Measurements from ENCODE around the gene NEK5.
"Not testable (repeated sequence)": the region's sequence is repeated elsewhere in the genome, so short reads cannot be mapped to it uniquely, and the experiment has no call there.

Gene NEK5

DNA sequence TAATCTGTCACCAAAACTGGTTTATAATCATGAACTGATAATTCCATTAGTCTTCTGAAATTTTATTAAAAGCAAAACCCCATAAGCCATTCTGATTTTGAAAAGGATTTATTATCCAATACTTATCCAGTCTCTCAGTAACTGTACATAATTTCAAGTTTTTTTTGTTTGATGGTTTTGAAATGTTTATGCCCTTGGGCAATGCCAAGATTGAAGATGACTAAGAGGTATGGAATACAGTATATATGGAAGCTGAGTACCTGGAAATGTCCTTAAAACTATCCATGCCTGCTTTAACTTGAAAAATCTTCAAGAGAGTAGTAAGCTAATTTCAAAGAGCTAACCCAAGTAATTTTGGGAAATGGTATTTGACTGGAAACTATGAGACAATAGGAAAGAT, 1.8 kb upstream of the NEK5 start:
- no peak for DNase-seq

DNA sequence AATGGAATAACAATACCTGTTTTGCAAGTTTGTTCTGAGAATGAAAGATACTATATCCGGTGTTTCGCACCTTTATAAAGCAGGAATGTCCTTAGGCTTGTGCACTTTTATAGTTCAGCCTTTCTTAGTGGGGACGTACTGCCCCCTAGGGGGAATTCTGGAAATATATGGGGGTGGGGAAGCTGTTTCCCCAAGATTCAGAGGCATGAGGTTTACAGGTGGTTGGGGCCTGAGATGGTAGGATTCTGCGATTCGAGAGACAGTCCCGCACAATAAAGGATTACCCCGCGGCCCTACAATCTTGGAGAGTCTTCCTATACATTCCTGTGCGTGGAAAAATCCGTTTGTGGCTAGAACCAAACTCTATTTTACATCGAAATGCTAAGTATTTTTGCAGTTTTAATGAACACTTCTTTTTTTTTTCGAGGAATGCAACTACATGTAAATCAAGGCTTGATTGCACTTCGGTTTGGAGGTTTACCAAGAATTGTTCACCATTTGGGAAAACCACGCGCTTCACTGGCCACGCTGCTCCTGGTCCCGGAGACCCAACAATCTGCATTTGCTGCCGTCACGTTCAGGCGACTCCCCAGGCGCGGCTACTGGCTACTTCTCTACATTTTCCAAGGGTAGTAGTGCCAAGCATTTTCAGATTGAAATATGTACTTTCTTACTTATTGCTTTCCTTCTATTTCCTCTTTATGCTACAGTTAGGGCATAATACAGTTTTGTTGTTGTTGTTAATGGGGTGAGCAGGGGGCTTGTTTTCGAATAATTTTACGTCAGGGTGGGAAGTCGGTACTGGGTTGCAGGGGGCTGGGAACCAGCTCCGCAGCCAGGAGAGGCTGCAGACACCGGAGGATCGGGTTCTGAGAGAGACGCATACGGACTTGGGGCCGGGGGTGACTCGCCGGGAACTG, 830 bp downstream of the NEK5 start:
- peak; percentile 72 for DNase-seq

DNA sequence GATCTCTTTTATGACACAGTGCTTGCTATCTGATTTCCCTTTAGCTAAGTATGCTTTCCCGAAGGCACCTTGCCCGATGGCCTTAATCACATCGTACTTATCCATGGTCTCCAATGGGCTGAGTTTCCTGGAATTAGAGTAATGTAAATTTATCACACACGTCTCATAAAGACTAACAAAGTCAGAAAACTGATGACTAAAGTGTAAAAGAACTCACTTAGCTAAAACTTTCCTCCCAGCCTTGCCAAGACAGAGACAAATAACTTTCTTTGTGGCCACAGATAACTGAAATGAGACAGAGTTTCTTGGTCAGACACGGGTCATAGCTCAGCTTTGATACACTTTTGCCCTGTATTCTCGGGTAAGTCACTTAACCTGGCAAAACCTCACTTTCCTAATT, 1.5 kb downstream of the NEK5 start:
- DNase-seq = no peak

DNA sequence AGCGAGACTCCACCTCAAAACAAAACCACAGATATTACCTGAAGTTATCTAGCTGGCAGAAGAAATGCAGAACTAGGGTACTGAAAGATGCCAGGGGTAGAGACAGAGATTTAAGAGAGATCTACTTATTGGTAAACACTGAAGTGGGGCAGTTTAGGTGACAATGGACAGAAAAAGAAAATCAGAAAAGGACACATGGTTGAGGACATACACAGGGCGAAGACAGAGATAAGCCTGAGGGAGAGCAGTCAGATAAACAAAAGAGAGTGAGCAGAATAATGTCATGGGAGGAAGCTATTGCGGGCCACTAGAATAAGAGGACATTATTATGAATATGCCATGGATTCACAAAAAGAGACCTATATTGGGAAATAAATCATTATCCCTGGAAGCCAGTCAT, 3.3 kb downstream of the NEK5 start:
- DNase-seq = no peak

DNA sequence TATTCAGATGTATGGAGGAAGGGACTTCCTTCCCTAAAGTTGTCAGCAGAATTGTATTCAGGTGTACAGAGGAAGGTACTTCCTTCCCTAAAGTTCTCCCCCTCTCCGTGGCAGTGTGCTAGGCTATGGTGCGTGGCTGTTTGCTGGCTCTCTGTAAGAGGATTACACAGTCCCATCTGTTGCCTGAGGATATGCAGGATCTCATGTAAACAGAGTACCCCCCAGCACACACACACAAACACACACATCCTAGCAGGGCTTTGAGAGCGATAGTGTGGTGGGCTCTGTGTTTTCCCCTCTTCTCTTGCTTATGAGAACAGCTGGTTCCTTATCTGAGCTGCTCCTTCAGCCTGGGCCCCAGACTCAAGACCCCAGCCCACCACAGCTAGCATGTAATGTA, 10.3 kb downstream of the NEK5 start:
- no peak for DNase-seq

DNA sequence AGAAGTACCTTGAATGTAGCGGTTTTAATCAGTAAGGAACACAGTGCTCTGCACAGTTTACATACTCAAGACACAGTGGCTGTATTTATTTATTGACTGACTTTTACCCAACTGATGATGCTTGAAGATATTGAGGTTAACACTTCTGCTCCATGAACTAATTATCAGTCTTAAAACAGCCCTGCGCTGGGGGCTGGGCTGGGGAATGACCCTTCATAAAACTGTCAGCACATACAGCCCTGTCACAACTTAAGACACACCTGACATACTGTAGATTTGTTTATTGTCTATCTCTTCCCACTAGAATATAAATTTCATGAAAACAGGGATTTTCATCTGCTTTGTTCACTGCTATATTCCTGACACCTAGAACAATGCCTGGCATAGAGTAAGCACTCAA, 10.8 kb downstream of the NEK5 start:
- no peak for DNase-seq

DNA sequence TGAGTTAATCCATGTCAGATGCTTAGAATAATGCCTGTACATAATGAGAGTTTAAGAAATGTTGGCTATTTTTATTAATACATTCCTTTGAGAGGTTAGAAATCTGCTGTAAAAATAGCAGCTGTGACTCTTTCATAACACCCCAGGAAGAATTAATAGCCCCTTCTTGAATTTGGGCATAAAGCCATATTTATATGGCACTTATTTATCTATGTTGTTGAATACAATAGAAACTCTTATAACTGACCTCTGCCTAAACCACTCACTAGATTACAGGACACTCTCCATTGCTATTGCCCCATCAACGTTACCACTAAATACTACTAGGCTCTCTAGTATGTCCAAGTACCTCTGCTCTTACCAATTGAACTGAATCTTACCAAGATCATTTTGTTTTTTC, 16.3 kb downstream of the NEK5 start:
- DNase-seq = no peak

DNA sequence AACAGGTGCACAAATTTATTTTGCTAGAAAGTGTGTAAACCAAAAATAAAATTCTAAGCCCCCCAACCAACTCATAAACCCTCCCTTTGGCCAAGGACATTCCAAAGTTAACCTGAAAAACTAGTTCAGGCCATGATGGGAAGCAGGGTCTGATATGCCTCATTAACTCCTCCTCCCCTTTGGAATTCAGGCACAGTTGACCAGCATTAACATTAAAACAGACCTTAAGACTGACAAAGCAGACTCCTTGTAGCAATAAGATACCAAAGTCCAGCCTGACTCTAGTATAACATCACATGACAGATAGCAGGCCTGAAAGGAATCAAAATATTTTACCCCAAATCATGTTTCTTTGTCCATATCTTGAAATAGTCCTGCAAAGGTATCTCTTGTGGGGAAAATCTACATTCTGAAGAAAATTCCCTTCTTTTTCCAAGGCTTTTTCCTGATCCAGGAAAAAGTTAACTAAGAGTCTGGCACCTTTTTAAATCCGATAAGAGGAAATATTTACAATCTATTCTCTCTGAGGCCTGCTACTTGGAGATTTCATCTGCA, 19.7 kb downstream of the NEK5 start:
- DNase-seq = no peak

DNA sequence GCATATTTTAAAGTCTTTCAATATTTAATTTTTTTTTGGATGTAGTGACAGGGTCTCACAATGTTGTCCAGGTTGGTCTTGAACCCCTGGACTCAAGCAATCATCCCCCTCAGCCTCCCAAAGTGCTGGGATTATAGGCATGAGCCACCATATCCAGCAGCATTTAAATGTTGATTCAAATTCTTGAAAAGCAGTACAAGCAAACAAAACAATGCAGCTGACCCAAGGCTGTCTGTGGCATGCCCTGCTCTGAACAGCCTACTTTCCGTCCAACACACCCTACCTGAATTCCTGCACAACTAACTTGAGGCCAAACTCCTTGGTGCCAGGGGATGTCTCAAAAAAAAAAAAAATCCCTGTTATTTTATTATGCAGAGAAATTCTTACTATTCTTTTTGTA, 23.0 kb downstream of the NEK5 start:
- DNase-seq = no peak

DNA sequence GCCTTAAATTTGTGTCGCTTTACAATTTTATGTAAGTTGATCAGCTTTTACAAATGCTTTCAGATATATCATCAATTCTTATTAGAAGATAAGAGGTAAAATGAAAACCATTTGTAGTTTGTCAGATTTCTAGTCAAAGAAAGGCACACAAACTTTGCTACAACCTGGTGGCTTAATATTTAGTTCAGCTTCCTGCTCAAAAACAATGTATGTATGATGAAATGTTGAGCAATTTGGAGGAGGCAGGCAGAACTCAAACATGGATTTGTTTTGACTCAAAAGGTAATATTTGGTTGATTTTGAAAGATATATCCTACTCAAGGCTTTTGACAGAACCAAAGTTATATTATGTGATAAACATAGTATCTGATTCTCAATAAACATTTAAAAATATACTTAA, 24.2 kb downstream of the NEK5 start:
- no peak for DNase-seq

DNA sequence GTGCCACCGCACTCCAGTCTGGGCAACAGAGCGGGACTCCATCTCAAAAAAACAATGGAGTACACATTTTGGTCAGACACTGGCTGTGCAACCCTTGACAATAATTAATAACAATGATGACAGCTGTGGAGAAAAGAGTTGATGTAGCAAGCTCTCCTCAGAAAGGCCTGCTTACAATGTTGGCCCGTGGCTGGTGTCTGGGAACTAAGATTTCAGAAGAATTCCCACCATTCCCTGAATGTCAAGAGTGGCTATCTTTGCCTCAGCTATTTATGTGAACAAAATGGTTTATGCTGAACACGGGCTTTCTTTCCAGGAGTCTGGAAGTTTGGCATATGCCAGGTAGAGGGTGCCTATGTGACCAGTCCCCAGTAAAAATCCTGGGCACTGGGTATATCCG, 25.5 kb downstream of the NEK5 start:
- no peak for DNase-seq

DNA sequence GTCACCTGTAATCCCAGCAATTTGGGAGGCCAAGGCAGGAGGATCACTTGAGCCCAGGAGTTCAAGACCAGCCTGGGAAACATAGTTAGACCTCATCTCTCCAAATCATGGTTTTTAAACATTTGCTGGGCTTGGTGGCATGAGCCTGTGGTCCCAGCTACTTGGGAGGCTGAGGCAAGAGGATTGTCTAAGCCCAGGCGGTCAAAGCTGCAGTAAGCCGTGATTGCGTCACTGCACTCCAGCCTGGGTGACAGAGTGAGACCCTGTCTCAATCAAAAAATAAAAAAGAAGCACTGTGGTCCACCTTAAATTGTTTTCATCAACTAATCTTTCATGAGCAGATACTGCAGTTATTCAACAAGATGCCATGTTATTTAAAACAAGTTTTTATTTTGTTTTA, 26.4 kb downstream of the NEK5 start:
- not testable (repeated sequence) for DNase-seq

DNA sequence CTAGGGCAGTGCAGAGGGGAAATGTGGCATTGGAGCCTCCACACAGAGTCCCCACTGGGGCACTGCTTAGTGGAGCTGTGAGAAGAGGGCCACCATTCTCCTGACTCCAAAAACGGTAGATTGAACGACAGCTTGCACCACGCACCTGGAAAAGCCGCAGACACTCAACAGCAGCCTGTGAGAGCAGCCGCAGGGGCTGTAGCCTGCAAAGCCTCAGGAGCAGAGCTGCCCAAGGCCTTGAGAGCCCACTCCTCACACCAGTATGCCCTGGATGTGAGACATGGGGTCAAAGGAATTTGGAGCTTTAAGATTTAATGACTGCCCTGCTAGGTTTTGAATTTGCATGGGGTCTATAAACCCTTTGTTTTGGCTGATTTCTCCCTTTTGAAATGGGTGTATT, 31.7 kb downstream of the NEK5 start:
- DNase-seq = no peak

DNA sequence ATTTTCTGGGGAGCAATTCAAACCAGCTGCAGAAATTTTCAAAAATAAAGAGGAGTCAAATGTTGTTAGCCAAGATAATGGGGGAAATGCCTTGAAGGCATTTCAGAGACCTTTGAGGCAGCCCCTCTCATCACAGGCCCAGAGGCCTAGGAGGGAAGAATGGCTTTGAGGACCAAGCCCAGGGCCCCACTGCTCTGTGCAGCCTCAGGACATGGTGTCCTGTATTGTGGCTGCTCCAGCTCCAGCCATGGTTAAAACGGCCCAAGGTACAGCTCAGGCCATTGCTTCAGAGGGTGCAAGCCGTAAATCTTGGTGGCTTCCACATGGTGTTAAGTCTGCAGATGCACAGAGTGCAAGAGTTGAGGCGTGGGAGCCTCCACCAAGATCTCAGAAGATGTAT, 32.1 kb downstream of the NEK5 start:
- no peak for DNase-seq

DNA sequence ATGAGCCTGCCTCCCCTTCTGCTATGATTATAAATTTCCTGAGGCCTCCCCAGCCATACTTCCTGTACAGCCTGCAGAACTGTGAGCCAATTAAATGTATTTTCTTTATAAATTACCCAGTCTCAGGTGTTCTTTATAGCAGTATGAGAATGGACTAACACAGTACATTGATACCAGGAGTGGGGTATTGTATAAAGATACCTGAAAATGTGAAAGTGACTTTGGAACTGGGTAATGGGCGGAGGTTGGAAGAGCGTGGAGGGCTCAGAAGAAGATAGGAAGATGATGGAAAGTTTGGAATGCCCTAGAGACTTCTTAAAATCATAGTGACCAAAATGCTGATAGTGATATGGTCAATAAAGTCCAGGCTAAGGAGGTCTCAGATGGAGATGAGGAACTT, 32.8 kb downstream of the NEK5 start:
- no peak for DNase-seq

DNA sequence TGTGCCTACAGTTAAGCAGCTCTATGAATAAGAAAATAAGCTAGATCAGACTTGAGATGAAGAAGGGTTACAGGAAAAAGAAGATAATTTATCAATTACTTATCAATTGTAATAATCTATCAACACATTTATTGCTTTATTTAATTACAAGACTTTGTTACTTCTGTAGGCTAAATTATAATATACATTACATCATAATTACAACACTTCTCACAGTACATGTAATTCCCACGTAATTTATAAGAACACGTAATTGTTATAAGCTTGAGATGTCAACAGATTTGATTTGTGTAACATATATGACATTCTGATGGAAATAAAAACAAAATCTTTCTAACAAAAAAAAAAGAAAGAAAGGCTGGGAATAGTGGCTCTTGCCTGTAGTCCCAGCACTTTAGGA, 36.8 kb downstream of the NEK5 start:
- no peak for DNase-seq

DNA sequence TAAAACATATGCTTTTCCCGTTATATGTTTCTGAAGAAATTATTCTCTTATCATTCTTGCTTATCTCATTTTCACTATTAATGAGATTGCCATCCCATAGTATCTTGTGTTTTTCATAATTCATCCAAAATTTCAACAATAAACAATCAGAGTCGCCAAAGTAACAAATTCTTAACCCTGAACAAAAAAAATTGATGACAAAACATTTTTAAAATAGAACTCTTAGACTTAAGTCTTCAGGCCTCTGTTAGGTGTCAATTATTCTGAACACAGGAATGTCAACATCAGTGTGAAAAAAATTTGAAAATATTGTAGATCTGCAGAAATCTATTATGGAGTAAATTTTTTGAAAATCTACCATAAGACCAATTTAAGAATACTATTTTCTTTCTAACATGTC, 37.4 kb downstream of the NEK5 start:
- DNase-seq = no peak

DNA sequence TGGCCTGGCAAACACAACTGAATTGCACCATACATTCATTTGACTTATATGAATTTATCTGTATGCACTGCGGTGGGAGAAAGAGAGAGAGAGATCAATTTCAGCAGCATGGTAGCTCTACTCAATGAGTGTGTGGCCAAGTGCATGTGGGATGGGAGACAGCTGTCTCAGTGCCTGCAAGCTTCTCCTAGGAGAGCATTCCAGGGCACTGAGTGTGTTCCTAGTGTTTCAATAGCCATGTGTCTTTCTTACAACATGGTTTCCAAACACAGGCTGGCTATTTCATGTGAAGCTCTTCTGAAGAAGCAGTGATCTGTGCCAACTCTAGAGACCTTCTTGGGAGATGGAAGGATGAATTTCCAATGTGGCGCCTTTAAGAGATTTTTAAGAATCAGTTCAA, 43.5 kb downstream of the NEK5 start:
- DNase-seq = no peak

DNA sequence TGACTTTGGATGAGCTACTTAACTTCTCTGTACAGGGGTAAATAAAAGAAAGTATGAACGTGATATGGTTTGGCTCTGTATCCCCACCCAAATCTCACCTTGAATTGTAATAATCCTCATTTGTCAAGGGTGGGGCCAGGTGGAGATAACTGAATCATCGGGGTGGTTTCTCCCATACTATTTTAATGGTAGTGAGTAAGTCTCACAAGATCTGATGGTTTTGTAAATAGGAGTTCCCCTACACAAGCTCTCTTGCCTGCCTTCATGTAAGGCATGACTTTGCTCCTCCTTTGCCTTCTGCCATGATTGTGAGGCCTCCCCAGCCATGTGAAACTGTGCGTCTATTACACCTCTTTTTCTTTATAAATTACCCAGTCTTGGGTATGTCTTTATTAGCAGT, 43.9 kb downstream of the NEK5 start:
- DNase-seq = not testable (repeated sequence)

DNA sequence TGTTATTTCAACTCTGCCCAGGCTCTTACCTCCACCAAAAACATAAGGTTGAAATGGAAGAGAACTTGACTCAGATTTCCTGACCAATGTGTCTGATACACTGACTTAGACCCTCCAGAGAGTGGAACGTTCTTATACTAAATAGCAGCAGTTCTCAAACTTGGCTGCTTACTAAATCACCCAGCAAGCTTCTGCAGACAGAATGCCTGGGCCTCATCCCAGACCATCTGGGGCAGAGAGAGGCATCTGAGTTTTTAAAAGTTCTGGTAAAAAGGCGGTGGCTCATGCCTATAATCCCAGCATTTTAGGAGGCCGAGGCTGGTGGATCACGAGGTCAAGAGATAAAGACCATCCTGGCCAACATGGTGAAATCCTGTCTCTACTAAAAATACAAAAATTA, 46.3 kb downstream of the NEK5 start:
- DNase-seq = no peak

DNA sequence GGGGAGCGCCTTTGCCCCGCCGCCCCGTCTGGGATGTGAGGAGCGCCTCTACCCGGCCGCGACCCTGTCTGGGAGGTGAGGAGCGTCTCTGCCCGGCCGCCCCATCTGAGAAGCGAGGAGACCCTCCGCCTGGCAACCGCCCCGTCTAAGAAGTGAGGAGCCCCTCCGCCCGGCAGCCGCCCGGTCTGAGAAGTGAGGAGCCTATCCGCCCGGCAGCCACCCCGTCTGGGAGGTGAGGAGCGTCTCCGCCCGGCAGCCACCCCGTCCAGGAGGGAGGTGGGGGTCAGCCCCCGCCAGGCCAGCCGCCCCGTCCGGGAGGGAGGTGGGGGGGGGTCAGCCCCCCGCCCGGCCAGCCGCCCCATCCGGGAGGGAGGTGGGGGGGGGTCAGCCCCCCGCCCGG, 49.0 kb downstream of the NEK5 start:
- DNase-seq = not testable (repeated sequence)

DNA sequence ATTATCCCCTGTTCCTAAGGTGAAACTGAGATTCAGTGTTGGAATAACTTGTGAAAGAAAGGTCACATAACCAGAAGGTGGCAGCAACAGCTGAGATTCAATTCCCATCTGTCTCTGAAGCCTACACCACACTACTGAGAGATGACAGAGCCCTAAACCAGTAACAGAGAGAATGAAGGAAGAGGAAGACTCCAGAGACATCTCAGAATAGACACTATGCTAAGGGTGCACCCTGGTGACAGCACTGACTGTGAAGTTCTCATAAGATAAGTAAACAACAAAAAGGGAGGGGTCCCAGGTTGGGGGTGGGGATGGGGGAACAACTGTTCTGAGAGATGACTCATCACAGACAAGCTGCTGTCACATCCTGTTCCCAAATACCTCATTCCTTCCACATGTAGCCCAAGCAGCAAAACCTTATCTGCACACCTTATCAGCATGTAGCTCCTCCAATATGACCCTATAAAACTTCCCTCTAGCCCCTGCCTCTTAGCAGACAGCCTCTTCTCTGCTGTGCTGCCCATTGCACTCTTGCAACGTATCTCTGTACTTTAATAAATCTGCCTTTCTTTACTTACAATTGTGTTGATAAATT, 57.8 kb downstream of the NEK5 start:
- DNase-seq = peak; percentile 2

DNA sequence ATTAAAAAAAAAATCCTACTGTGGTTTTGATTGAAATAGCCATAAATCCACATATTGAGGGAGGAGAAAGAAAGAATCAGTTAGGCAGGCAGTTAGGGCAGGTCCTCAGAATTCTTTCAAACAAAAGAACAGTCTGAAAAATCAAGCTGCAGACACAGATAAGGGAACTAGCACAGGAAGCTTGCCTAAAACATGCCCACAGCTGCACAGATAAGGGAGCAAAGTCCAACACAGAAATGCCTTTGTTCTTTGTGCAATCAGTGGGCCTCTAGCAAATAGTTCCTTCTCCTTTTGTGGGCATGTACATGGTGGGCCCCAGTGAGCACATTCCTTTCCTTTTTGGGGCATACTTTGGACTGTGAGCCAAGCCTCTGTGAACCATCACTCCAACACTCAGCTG, 61.6 kb downstream of the NEK5 start:
- no peak for DNase-seq

DNA sequence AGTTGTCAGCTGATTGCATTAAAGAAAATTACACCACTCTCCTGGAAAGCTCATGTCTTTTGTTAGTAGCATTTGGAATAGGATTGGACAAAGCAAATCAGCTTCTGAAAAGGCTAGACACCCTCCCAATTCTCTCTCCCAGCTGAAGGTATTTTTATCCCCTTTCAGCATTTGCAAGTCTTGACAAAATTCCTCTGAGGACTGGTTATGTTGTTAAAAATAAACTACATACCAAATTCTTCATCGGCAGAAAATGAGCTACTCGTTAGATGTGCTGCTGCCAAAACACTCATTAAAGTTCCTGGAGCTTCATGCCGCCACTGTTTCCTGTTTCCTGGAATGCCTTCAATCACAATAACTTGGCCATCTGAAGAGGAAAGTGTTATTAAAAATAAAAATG, 67.3 kb downstream of the NEK5 start:
- no peak for DNase-seq

DNA sequence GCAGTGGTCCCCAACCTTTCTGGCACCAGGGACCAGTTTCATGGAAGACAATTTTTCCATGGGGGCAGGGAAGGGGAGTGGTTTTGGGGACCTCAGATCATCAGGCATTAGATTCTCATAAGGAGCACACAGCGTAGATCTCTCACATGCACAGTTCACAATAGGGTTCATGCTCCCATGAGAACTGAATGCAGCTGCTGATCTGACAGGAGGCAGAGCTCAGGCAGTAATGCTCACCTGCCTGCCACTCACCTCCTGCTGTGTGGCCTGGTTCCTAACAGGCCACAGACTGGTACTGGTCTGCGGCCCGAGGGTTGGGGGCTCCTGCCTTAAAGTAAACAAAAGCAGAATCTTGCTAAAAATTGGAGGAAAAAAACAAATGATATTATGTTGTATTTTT, 67.8 kb downstream of the NEK5 start:
- DNase-seq = not testable (repeated sequence)
